ENCODE measurements around the gene PMM1. TPM values are rescaled to one million over a fixed set of nuclear protein-coding genes. Genes with fewer than 3 reads are reported as not detected.

Gene PMM1
- total RNA-seq, 2 experiments from 2014 or later, result 17.0 to 40.5 TPM

DNA sequence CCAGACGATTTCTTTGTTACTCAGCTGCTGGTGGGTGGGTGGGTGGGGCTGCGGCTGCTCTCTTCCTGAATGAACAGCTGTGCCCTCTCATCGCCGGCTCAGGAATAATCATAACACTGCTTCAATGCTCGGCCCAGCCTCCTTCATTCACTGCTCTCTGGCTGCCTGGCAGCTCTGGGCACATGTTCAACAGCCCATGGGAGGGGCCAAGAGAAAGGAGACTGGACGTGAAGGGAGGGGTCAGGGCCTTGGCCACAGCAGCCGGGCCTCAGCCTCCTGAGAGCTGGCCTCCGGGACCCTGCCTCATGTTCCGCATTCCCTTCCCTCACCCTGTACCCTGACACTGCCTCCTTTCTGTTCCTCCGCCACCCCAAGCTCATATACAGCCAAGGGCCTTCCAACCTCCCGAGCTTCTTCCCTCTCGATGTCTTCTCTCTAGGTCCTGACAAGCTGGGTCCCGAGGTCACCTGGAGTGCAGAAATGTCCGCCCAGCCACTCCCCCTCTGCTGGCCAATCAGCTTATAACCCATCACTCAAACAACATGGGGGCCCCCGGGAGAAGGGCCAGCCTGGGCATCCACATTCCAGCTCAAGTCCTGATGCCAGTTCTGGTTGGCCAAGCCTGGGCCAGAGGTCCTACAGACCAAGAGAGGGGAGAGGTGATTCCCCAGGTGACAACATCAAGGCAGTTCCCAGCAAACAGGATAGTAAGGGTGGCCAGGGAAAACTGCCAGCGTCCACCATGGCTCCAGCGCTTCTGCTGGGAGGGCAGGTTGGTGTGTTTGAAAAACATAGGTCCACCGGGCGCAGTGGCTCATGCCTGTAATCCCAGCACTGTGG is 32.0 kb downstream of the PMM1 start:
- no peaks in the 10 kb centered on the region for H3K36me3 ChIP-seq (ENCODE audit: insufficient read depth, low read length)
- no peaks in the 10 kb centered on the region for H3K9me3 ChIP-seq (ENCODE audit: low read length)
- DNase-seq (ENCODE audit: low spot score), result no peak
- H3K9me2 ChIP-seq (ENCODE audit: insufficient read depth, low read length), result no peaks in the 10 kb centered on the region
- no peak overlapping the region for H3K4me3 ChIP-seq (ENCODE audit: low read depth, low read length, poor library complexity, severe bottlenecking)
- no peak overlapping the region for H3K27ac ChIP-seq (ENCODE audit: low read depth, low read length, poor library complexity, severe bottlenecking)
- TF ChIP-seq CTCF (conservative IDR thresholded peaks at IDR 0.05; ENCODE audit: low read length) (no peak), EZH2phosphoT487 (IDR thresholded peaks at IDR 0.05; ENCODE audit: borderline replicate concordance, low read depth, low read length) (no peak)
- CTCF ChIA-PET (ENCODE audit: unreplicated experiment), result no interaction called here
- no peaks in the 10 kb centered on the region for H4K20me1 ChIP-seq (ENCODE audit: insufficient read depth, low read length)
- no TSS peak for BruUV-seq (replicated peaks)
- no peak overlapping the region for H2AFZ ChIP-seq (ENCODE audit: low read length)
- intact Hi-C loops (cut with micrococcal nuclease; ENCODE audit: unreplicated experiment), result no loop called here
- no peaks in the 10 kb centered on the region for H3K4me1 ChIP-seq (ENCODE audit: insufficient read depth, low read length, poor library complexity, severe bottlenecking)
- H3K4me2 ChIP-seq (ENCODE audit: low read length), result no peak overlapping the region
- POLR2A ChIA-PET, result no interaction called here
- no peaks in the 10 kb centered on the region for H3K79me2 ChIP-seq (ENCODE audit: insufficient read depth, low read depth, low read length)

DNA sequence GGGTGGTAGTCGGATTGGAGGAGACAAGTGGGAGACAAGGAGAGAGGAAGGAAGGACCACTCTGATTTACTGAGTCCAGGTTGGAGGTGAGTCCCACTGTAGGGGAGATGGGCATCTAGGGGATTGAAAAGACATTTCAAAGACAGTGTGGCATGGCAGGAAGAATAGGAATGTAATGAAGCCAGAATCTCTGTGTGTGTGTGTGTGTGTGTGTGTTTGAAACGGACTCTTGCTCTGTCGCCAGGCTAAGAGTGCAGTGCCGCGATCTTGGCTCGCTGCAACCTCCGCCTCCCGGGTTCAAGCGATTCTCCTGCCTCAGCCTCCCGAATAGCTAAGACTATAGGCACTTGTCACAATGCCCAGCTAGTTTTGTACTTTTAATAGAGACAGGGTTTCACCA is 33.1 kb downstream of the PMM1 start:
- Histone ChIP-seq H3K27ac (ENCODE audit: low read depth, low read length, poor library complexity, severe bottlenecking) (no peak overlapping the region), H3K4me3 (ENCODE audit: low read depth, low read length, poor library complexity, severe bottlenecking) (no peak overlapping the region), H3K9me2 (ENCODE audit: insufficient read depth, low read length) (no peaks in the 10 kb centered on the region), H2AFZ (ENCODE audit: low read length) (no peak overlapping the region), H3K4me1 (ENCODE audit: insufficient read depth, low read length, poor library complexity, severe bottlenecking) (no peaks in the 10 kb centered on the region), H3K4me2 (ENCODE audit: low read length) (no peak overlapping the region), H4K20me1 (ENCODE audit: insufficient read depth, low read length) (no peaks in the 10 kb centered on the region), H3K79me2 (ENCODE audit: insufficient read depth, low read depth, low read length) (no peaks in the 10 kb centered on the region), H3K9me3 (ENCODE audit: low read length) (no peaks in the 10 kb centered on the region), H3K36me3 (ENCODE audit: insufficient read depth, low read length) (no peaks in the 10 kb centered on the region)
- CTCF ChIA-PET (ENCODE audit: unreplicated experiment), result no interaction called here
- no peak for DNase-seq (ENCODE audit: low spot score)
- no TSS peak for BruUV-seq (replicated peaks)
- POLR2A ChIA-PET, result no interaction called here
- TF ChIP-seq EZH2phosphoT487 (IDR thresholded peaks at IDR 0.05; ENCODE audit: borderline replicate concordance, low read depth, low read length) (no peak), CTCF (conservative IDR thresholded peaks at IDR 0.05; ENCODE audit: low read length) (no peak)
- intact Hi-C loops (cut with micrococcal nuclease; ENCODE audit: unreplicated experiment), result no loop called here

DNA sequence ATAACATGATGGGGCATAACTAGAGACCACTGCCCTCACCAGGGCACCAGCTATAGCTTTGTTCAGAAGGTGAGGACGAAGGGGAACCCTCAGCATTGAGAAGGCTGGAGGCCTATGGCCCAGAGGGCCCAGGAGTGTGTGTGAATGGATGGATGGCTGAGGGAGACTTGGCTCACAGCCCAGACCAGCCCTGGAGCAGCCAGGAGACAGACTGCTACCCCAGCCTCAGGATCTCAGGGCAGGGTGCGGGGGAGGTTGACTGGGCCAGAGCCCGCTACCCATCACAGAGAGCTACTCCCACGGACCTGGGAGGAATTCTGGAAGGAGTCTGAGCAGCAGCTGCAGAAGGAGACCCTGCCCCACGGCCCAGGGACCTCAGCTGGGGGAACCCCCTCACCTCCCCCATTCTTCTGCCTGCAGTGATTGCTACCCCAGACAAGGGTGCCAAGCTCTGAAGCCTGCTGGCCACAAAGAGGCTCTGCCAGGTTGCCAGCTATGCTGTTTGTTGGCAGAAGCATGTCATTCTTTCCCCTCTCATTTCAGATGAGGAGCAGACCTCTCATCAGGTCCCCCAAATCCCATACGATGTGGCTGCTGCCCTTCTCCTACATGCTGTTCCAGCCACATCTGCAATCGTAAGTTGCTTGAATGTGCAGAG is 34.2 kb downstream of the PMM1 start:
- Histone ChIP-seq H3K9me3 (ENCODE audit: low read length) (no peaks in the 10 kb centered on the region), H3K4me1 (ENCODE audit: insufficient read depth, low read length, poor library complexity, severe bottlenecking) (no peaks in the 10 kb centered on the region), H3K36me3 (ENCODE audit: insufficient read depth, low read length) (no peaks in the 10 kb centered on the region), H3K9me2 (ENCODE audit: insufficient read depth, low read length) (no peaks in the 10 kb centered on the region), H4K20me1 (ENCODE audit: insufficient read depth, low read length) (no peaks in the 10 kb centered on the region), H2AFZ (ENCODE audit: low read length) (no peak overlapping the region), H3K79me2 (ENCODE audit: insufficient read depth, low read depth, low read length) (no peaks in the 10 kb centered on the region), H3K27ac (ENCODE audit: low read depth, low read length, poor library complexity, severe bottlenecking) (no peak overlapping the region), H3K4me3 (ENCODE audit: low read depth, low read length, poor library complexity, severe bottlenecking) (no peak overlapping the region), H3K4me2 (ENCODE audit: low read length) (no peak overlapping the region)
- no peak for DNase-seq (ENCODE audit: low spot score)
- intact Hi-C loops (cut with micrococcal nuclease; ENCODE audit: unreplicated experiment), result no loop called here
- ChIA-PET POLR2A (no interaction called here), CTCF (ENCODE audit: unreplicated experiment) (no interaction called here)
- BruUV-seq (replicated peaks), result no TSS peak
- no peak for TF ChIP-seq EZH2phosphoT487 (IDR thresholded peaks at IDR 0.05; ENCODE audit: borderline replicate concordance, low read depth, low read length)
- TF ChIP-seq CTCF (conservative IDR thresholded peaks at IDR 0.05; ENCODE audit: low read length), result no peak

All from OCI-LY7 (cell line).